Esophagus muscularis mucosa (tissue), 4 donors: ENCODE data around the gene HOXA9. TPM values are rescaled to one million over a fixed set of nuclear protein-coding genes. Genes with fewer than 3 reads are reported as not detected.

ENCODE experiments used
- DNase-seq: peaks from one replicate; pipeline ENCODE4 v3.0.0-alpha.2; 2017; ENCODE audit errors: extremely low spot score
- H3K27ac ChIP-seq, 4 donors: fragments of 200-600 bp; sonication (generic); replicated peaks in 1 of 4; 1 replicate in 3 of 4; 2 replicates in 1 of 4; pipeline ENCODE4 v1.5.1; 2016 to 2019; ENCODE audit warnings: mild to moderate bottlenecking in 1 of 4
- H3K27me3 ChIP-seq, 4 donors: fragments of 200-600 bp; sonication (generic); one replicate each; pipeline versions ENCODE4 v1.5.1 to v1.6.0; 2016 to 2019
- H3K36me3 ChIP-seq, 4 donors: fragments of 200-600 bp; sonication (generic); one replicate each; pipeline ENCODE4 v1.5.1; 2016 to 2019
- H3K4me1 ChIP-seq, 4 donors: fragments of 200-600 bp; sonication (generic); one replicate each; pipeline ENCODE4 v1.5.1; 2016 to 2019
- H3K4me3 ChIP-seq, 4 donors: fragments of 200-600 bp; sonication (generic); 1 replicate in 2 of 4; 2 replicates in 2 of 4; pipeline ENCODE4 v1.5.1; 2016 to 2019; ENCODE audit warnings: mild to moderate bottlenecking in 4 of 4, moderate library complexity in 1 of 4
- H3K9me3 ChIP-seq, 4 donors: fragments of 200-600 bp; sonication (generic); 1 replicate in 3 of 4; 2 replicates in 1 of 4; pipeline ENCODE4 v1.5.1; 2016 to 2019
- CTCF ChIP-seq, 3 experiments: fragments of 200-600 bp in 2 of 3; fragments of 450-650 bp in 1 of 3; sonication (generic) in 2 of 3; IDR thresholded peaks; one replicate each; pipeline ENCODE4 v1.5.1; 2017 to 2019; ENCODE audit warnings: antibody characterized with exemption in 3 of 3, mild to moderate bottlenecking in 2 of 3, moderate library complexity in 1 of 3
- EP300 ChIP-seq: sonication (generic); formaldehyde crosslinking; IDR thresholded peaks from one replicate; pipeline ENCODE4 v1.6.1; 2017; ENCODE audit warnings: antibody characterized with exemption
- POLR2A ChIP-seq: fragments of 450-650 bp; IDR thresholded peaks from one replicate; pipeline ENCODE4 v1.6.1; 2017; ENCODE audit warnings: antibody characterized with exemption, moderate library complexity, mild to moderate bottlenecking, low read depth
- POLR2AphosphoS5 ChIP-seq, 2 donors: sonication (generic); formaldehyde crosslinking; IDR thresholded peaks; one replicate each; pipeline ENCODE4 v1.6.1; 2017; ENCODE audit warnings: antibody characterized with exemption in 2 of 2
- WGBS: methylation state at CpG from one replicate; pipeline ENCODE4 v1.1.5; 2018; 5-methylcytosine and 5-hydroxymethylcytosine counted together
- intact Hi-C: fragments of 100-400 bp; cut with DNase I; formaldehyde crosslinking; loops from one replicate; pipeline ENCODE4 v1.15.1; 2023
- total RNA-seq, 4 donors: library from RNA; depleted of rRNA; stranded (reverse); fragments of >200 nt; gene quantifications; one replicate each; pipeline versions ENCODE4 v1.1.0 to v1.2.1, GENCODE V29; 2016

HOXA9 gene
- total RNA-seq, 4 donors from 2014 or later, result 0.50 TPM; not detected in 3

- Histone ChIP-seq H3K4me1 (peaks cover 20 to 60% (median 49%) of the 10 kb centered on the region in 4 donors), H3K9me3 (no peaks in the 10 kb centered on the region), H3K4me3 (no peak overlapping the region), H3K27ac (no peak overlapping the region), H3K36me3 (no peaks in the 10 kb centered on the region), H3K27me3 (peaks cover 17 to 100% (median 91%) of the 10 kb centered on the region in 4 donors)
- intact Hi-C loops, result loop anchor here (5.0 kb wide), 1 partner anchor 796 kb away; no protein-coding TSS in a partner anchor
- DNase-seq, result no peak
- TF ChIP-seq POLR2AphosphoS5 (IDR thresholded peaks at IDR 0.05), result no peak
- TF ChIP-seq EP300, result no peak
- TF ChIP-seq CTCF (IDR thresholded peaks at IDR 0.05), result no peak
- no peak for TF ChIP-seq POLR2A
- 52% methylated on average over 24 of the region's 24 CpGs for WGBS
Observed at GRCh38 chr7:27163288-27164044, 1.9 kb downstream of the HOXA9 start.

- intact Hi-C loops, result loop anchor here (5.0 kb wide), 1 partner anchor 795 kb away; no protein-coding TSS in a partner anchor
- 69% methylated on average over 7 of the region's 7 CpGs for WGBS
- Histone ChIP-seq H3K4me3 (no peak overlapping the region), H3K9me3 (no peaks in the 10 kb centered on the region), H3K27ac (no peak overlapping the region), H3K4me1 (peaks cover 20 to 67% (median 50%) of the 10 kb centered on the region in 4 donors), H3K27me3 (peaks cover 17 to 100% (median 91%) of the 10 kb centered on the region in 4 donors), H3K36me3 (no peaks in the 10 kb centered on the region)
- TF ChIP-seq POLR2AphosphoS5 (IDR thresholded peaks at IDR 0.05), result no peak
- no peak for TF ChIP-seq EP300
- no peak for TF ChIP-seq CTCF (IDR thresholded peaks at IDR 0.05)
- no peak for TF ChIP-seq POLR2A
- no peak for DNase-seq
Observed at GRCh38 chr7:27162561-27163287, 2.6 kb downstream of the HOXA9 start.

GRCh38 chr7:27161721-27162560 lies 3.4 kb downstream of the HOXA9 start:
- TF ChIP-seq POLR2A, result no peak
- TF ChIP-seq CTCF (IDR thresholded peaks at IDR 0.05), result no peak
- no peak for TF ChIP-seq POLR2AphosphoS5 (IDR thresholded peaks at IDR 0.05)
- TF ChIP-seq EP300, result no peak
- 39% methylated on average over 29 of the region's 30 CpGs for WGBS
- H3K27ac ChIP-seq, result no peak overlapping the region
- no peaks in the 10 kb centered on the region for H3K9me3 ChIP-seq
- no peaks in the 10 kb centered on the region for H3K36me3 ChIP-seq
- peak overlapping the region in 2 of 4 donors; percentile 57 to 59 for H3K4me3 ChIP-seq
- peaks cover 20 to 69% (median 50%) of the 10 kb centered on the region in 4 donors for H3K4me1 ChIP-seq
- peaks cover 17 to 100% (median 91%) of the 10 kb centered on the region in 4 donors for H3K27me3 ChIP-seq
- intact Hi-C loops, result loop anchor here (5.0 kb wide), 1 partner anchor 795 kb away; no protein-coding TSS in a partner anchor
- no peak for DNase-seq

- H3K4me1 ChIP-seq, result peaks cover 23 to 69% (median 50%) of the 10 kb centered on the region in 4 donors
- peak in 1 of 3 experiments; percentile 4 for TF ChIP-seq CTCF (IDR thresholded peaks at IDR 0.05)
- TF ChIP-seq EP300, result no peak
- H3K36me3 ChIP-seq, result no peaks in the 10 kb centered on the region
- no peaks in the 10 kb centered on the region for H3K9me3 ChIP-seq
- 13% methylated on average over 17 of the region's 27 CpGs for WGBS
- H3K27ac ChIP-seq, result no peak overlapping the region
- peak overlapping the region; percentile 54 to 59 (median 56) for H3K4me3 ChIP-seq
- DNase-seq, result no peak
- H3K27me3 ChIP-seq, result peaks cover 20 to 100% (median 91%) of the 10 kb centered on the region in 4 donors
- intact Hi-C loops, result loop anchor here (5.0 kb wide), 1 partner anchor 794 kb away; no protein-coding TSS in a partner anchor
Observed at GRCh38 chr7:27161214-27161720, 4.1 kb downstream of the HOXA9 start.
